HG03520 (cell line): ENCODE data around the gene POLN.

Experiments
- ATAC-seq: cut with Tn5 transposase; IDR thresholded peaks from one replicate; pipeline ENCODE4 v1.9.1; 2021; ENCODE audit warnings: mild to moderate bottlenecking, moderate library complexity; ENCODE audit not compliant: unreplicated experiment

POLN gene

DNA sequence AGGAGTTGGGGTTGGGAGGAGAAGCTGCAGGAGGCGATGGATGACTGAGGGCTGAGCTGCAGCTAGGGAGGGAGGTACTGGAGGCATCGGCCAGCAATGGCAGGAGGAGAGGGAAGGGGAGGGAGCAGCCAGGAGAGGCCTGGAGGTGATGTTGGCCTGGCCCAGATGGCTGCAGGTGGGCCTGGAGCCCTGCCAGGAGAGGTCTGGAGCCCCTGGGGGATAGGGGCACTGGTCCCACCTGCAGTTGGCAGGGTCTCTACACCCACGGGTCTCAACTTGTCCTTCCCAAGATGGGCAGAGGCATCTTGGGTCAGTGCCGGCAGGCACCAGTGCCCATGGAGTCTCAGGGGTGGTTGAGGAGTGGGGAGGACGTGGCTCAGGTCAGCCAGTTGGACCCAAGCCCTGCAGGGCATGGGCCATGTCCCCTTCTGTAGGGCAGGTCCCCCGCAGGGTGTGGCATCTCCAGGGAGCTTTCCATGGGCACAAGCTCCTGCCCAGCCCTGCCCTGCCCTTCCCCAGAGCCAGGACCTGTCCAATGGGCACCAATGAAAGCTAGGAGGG is 22.6 kb upstream of the POLN start:
- no peak for ATAC-seq

DNA sequence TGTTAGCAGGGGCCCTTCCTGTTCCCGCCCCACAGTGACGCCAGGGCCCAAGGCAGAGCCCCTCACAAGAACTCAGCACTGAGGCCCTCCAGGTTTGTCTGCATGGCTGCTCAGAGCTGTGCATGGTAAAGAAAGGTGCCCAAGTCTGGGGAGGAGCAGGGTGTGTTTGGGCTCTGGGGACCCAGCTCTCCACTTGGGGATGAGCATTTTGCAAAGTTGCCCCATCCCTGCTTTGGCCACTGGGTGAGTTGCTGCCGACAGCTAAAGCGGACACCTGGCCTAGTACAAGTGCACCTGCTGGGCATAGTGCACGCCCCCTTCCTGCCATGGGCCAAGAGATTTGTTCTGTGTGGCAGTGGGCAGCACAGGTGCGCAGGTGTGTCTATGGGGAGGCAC is 22.0 kb upstream of the POLN start:
- no peak for ATAC-seq

DNA sequence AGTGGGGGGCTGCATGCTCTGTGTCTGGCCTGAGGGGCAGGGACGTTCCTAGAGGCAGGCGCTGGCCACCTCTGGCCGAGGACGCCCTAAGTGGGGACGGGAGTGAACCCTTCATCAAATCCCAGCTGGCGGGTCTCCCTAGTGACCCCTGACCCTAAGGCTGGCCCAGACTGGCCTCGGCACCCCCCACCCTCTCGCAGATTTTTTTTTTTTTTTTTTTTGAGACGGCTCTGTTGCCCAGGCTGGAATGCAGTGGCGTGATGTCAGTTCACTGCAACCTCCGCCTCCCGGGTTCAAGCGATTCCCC is 21.0 kb upstream of the POLN start:
- no peak for ATAC-seq

DNA sequence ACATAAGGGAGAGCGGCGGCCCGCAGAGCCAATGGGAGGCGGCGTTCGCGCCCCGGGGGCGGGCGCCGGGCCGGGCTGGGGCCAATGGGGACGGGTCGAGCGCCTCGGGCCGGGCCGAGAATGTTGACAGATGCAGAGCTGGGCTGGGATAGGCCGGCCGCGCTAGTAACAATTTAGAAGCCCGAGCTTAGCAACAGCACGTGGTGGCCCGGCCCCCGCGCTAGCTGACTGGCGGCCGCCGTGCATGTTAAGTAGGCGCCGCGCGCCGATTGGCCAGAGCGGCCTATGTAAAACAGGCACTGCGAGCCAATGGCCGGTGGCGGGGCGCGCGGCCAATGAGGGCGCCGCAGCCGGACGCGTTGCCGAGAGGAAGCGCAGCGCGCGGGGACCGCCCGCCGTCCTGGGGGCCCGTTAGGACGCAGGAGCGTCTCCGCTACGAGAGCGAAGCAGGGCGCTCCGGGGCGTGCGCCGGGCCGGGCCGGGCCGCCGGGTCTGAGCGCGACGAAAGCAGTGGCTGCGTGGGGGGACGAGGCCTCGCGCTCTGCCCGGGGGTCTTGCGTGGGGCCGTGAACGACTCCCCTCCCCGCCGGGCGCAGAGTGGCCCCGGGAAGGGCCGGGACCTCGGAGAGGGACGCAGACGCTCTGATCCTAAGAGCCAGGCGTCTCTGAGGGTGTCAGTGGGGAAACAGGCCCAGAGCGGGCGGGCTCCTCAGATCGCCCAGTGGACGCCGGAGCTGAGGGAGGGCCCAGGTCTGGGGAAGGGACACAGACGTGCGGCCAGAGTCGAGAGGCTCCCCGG is 20.4 kb upstream of the POLN start:
- peak; percentile 86 for ATAC-seq

DNA sequence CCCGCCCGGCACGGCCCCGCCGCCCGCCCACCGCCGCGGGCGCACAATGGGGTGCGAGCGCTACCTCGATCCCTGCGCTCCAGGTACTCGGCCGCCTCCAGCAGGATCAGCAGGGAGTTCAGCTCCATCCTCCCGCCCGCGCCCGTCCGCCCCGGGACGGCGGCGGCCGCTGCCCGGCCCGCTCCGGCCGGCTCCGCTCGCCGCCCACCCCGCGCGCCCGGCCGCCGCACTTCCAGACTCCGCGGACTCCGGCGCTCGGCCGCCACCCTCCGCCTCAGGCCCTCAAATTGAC is 19.9 kb upstream of the POLN start, which contains the start of gene MXD4:
TSS of gene MXD4 (minus strand) at position 257 of the 292 bp plus-strand sequence. CDS start at position 128, 129 bp downstream.
- no peak for ATAC-seq

DNA sequence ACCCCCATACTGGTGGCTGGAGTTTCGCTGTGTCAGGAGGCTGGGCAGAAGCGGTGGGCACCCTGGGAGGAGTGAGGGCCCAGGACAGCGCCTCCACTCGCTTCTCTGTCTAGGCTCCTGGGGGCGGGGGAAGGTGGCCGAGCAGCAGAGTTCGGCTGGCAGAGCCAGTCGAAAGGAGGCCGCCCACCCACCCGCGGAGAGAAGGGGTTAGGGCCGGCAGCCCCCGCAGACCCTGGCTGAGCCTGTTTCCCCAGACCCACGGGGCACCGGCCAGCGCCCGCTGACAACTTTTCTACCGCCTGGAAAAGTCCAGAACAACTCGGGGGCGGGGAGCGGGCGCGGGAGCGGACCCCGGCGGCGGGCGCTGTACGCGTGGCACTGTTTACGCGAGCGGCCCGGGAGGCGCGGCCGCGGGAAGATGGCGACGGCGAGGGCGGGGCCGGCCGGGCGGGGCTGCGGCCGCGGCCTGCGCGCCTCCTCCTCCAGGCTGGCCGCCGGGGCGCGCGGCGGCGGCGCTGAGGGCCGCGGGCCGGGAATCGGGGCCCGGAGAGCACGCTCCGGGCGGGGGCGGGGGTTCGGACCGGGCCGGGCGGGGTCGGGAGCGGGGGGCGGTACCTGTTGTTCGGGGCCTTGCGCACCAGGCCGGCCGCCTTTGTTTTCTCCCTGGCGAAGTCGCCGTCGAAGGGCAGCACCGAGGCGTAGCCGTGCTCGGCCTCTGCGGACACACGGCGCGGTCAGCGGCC is 19.4 kb upstream of the POLN start:
- ATAC-seq, result no peak

DNA sequence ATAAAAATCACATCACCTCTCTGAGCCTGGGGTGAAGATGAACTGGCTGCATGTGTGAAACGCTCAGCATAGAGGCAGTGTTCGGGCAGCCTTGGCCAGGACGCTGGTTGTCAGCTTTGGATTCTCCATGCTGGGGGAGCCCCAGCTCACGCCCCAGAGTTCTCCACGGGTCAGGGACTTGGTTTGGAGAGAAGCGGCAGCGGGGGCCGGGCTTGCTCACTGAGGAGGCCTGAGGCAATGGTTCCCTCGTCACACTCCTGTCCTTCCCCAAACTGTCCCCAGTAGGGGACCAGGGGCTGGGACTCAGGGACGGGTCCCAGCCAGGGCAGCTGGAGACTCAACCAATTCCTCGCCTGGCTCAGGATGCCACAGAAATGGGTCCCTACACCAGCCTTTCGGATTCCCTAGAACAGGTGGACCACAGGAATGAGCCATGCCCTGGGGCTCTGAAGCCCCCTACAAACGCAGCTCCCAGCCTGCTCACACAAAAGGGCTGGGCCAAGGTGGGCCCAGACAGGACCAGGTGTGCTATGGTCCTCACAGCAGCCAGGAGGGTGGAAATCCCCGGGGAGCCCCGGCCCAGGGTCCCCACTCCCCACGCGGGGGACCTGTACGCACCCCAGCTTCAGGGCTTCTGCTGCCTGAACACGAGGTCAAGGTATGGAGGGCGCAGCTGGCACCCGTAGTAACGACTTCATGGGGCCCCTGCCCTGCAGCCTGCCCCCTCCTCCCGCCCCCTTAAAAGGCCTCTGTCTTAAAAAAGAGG is 18.6 kb upstream of the POLN start:
- no peak for ATAC-seq

DNA sequence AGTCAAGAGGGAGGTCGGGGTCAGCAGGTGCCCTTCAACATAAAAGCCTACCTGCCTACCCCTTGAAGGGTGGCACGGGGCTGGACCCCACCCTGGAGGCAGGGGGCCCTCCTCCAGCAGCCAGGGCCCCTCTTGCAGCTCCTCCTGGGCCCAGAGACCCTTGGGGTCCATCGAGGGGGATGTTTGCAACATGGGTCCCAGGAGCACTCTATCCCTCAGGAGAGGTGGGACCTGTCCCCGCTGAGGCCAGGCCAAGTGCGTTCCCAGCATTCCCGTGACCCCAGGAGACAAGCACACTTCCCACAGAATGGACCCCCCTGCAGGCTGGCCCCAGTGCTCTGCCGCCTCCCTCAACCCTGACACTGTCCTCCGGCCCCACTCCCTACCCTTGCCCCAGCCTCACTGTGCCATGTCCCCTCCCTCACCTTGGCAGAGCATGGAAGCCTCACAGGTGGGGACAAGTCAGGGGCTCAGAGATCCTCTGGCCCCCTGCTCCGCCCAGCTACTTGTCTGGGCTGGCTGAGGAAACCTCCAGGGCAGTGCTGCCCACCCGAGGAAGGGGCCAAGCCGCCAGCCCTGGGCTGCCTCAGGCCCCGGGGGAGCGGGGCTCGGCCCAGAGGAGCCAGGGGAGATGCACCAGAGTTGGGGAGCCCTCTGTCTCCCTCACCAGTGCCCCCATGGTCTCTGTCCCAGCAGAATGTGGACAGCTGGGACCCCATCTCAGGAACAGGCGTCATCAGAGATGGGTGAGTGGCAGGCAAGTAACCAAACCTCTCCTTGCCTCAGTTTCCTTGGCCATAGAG is 17.8 kb upstream of the POLN start:
- ATAC-seq, result no peak

DNA sequence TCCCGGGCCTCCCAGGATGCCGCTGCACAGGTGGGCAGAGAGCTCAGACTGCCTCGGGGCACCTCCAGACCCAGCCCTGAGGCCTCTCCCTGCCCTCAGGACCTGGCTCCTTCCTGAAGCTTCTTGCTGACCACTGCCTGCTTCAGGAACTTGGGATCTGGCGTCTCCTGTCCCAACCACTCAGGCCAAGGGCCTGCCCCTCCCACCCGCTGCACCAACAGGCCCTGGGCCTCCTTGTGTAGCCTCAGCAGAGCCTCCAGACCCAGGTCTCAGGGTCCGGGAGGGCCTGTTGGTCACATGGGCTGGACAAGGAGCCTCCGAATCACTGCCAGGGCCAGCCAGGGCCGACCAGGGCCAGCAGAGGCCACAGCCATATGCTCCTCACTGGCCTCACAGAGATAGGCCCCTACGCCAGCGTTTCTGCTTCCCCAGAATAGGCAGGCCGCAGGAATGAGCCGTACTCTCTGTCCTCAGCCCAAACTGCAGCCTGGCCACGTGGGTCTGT is 17.2 kb upstream of the POLN start:
- no peak for ATAC-seq

DNA sequence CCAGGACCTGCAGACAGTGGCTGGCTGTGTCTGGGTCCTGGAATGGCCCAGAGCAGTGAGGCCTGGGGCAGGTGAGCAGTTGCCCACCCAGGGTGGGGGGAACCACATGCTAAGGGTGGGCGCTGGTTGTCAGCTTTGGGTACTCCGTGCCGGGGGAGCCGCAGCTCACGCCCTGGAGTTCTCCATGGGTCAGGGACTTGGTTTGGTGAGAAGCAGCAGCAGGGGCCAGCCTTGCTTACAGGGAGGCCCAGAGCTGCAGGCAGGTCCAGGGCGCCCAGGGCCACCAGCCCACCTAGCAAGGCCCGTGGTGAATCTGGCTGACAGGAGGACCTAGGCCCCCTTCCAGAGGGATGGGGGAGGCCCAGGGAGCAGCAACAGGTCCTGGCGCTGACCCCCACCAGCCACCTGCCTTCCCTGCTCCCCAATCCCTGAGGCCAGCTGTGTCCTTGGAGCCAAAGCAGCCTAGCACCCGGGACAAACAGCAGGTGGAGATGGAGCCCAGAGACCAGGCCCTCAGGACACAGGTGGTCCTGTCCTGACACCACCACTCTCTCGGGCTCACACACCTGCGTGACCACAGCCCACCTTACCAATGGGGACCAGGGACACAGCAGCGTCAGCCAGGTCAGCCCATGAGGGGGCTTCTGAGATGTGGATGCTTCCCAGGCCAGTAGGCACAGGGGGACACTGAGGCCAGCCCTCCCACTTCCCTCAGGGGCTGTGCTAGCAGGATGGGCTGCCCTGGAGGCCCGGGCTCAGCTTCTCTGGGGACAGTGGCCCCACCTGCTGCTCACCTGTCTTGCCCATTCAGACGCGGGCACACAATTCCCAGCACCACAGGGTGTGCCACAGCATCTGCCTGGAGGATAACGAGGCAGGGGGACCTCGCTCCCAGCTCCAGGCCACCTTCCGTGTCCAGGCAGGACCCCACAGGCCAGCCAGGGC is 16.4 kb upstream of the POLN start:
- no peak for ATAC-seq

DNA sequence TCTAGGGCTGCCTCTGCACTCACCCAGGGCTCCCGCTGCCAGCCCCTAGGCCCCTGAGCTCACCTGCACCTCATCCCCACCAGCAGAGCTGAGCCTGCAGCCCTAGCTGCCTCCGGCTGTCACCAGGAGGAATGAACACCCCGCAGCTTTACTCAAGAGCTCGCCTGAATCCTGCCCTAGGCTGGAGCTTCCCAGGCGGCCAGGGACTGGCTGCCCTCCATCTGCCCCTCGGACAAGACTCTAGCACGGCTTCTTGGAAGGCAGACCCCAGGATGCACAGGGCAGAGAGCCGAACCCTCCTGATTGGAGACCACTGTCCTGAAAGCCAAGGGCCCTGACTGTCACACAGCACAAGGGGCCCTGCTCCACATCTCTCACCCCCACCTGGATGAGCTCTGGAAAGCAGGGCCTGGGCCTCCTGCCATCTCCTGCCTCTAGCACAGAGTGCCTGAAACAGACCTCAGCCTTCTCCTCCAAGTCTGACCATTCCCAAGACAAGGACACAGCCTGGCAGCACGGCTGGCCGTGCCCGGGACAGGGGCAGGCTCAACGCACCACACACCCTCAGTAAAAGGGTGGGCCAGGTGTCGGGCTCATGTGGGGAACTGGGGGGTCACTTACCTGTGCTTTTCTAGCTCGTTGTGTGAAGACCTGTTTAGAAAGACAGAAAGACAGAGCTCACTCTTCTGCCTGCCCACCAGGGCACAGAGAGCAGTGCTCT is 15.6 kb upstream of the POLN start:
- ATAC-seq, result no peak

DNA sequence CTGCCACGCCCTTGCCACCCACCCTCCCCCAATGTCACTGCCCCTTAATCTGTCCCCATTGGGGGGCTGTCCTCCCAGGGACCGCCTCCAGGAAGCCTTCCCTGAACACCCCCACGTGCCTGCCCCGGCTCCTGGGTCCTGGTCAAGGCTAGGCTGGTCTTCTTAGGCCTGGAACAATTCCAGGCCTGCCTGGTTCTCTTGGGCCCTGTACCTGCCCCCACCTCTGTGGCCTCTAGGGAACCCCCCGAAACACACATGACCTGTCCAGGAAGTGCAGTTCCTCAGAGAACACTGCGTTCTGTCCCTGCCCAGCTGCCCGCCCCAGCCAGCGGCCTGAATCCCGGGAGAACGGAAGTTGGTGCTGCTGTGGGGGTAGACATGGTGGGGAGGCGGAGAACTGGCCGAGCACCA is 14.9 kb upstream of the POLN start:
- no peak for ATAC-seq

DNA sequence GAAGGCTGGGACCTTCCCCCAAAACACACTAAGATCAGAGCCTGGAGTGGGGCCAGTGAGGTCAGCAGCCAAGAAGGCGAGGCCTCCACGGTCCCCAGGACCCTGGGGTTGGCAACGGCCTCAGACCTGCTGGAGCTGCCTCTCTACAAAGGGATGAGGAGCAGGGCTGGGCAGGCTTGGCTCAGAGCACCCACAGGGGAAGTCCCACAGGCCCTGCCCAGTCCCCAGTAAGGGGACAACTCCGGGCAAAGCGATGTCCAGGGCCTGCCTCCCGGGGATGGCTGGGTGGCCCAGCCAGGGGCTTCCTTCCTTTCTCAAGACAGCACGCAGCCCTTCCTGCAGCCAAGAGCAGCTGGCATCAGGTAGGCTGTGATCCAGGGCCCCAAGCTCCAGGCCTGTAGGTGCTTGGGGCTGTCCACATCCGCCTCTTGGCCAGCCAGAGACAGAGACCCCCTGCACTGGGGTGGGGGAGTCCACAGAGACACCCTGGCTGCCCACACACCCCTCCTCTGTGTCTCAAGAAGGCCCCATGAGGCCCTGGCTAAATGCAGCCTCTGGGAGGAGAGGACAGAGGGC is 14.3 kb upstream of the POLN start:
- no peak for ATAC-seq

DNA sequence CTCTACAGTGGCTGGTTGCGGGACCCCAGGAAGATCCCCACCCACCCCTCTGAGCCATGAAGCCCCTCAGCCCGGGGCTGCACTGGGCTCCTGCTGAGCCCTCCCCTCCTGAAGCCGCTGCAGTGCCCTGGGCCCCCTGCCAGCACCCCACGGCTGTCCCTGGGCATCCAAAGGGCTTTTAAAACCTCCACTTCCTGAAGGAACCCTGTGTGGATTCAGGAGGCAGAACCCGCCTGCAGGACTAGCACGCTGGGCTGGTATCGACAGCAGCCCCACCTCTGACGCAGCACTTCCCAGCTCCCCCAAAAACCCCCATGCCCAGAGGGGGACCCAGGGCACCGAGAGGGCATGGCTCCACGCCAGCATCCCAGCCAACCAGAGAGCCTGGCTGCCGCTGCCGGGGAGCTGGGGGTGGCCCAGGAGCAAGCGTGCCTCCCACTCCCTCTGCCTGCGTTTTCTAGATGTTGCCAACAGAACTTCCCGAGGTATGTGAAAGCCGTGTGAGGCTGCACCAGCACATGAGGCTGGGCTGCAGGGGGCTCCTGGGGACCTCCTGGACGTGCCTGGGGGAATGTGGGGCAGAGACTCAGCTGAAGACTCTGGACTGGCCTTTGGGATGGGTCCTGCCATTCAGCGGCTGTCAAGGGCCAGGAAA is 13.7 kb upstream of the POLN start:
- ATAC-seq, result no peak

DNA sequence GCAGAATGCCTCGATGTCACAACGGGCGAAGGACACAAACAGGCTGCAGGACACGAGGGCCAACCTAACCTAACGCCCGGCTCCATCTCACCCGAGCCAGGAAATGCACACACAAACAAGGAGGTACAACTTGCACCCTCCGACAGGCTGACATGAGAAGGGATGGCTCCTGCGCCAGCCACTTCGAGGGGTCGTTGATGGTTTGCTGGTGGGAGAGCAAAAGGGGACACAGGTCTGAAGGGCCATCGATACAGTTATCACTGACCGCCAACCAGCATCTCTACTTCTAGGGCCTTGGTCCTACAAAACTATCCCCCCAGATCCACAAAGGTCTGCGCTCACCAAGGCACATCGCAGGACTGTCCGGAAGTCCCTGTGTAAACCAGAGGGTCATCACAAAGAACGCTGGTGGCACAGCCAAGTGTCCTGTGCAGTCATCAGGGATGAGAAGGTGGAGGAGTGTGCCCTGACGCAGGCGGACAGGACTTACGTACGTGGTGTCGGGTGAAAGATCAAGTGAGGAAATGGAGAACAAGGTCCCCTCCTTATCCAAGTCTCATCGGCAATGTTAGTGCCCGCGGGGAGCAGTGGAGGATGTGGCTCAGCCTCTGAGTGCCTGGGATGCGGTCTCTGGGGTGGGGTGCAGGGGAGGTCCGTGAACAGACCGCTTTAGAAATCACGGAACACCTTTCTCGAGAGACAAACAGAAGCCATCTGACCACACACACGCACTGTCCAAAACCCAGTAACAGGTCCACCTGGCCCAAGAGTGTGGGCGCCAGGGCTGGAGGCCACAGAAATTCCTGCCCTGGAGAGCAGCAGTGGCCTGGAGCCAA is 13.0 kb upstream of the POLN start:
- ATAC-seq, result no peak

DNA sequence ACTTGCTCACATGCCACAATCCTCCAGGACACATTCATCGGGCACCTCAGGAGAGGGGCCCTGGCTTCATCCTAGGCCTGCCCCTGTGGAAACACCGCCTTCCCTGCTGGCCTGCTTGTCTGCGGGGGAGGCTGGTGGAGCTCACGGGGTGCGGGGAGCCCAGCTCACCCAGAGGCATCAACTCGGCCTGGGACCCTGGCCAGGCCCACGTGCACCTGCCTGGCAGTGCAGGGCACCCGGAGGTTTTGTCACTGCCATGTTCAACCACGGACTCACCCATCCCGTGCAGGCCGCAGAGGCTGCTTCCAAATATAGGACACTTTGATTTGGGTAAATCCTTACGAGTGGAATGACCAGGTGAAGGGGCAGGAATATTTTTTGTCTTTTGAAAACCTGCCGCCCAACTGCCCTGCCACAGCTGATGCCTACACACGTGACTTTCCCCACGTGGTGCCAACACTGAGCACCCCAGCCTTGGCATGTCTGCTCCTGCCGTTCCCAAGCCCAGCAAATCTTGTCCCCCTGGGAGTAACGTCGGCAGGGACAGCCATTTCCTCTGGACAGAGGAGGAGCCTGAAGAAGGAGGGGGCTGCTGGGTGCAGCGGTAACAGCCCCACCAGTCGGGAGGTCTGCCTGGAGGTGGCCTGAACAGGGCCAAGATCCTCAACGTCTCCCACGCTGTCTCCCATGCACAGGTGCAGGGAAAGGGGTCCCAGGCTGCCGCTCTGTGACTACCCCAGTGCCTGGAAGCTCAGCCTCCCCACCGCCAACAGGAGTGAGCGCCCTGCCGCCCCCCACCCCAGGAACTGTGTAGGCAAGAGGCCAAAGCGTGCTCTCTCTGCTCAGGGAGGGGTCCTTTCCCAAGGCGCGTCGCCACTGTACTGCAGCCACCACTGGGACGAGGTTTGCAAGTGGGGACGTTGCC is 11.5 kb upstream of the POLN start:
- ATAC-seq, result no peak
